ENCODE measurements around the gene SLC6A3.
"Not testable (repeated sequence)": the region's sequence is repeated elsewhere in the genome, so short reads cannot be mapped to it uniquely, and the experiment has no call there.

The SLC6A3 gene

DNA sequence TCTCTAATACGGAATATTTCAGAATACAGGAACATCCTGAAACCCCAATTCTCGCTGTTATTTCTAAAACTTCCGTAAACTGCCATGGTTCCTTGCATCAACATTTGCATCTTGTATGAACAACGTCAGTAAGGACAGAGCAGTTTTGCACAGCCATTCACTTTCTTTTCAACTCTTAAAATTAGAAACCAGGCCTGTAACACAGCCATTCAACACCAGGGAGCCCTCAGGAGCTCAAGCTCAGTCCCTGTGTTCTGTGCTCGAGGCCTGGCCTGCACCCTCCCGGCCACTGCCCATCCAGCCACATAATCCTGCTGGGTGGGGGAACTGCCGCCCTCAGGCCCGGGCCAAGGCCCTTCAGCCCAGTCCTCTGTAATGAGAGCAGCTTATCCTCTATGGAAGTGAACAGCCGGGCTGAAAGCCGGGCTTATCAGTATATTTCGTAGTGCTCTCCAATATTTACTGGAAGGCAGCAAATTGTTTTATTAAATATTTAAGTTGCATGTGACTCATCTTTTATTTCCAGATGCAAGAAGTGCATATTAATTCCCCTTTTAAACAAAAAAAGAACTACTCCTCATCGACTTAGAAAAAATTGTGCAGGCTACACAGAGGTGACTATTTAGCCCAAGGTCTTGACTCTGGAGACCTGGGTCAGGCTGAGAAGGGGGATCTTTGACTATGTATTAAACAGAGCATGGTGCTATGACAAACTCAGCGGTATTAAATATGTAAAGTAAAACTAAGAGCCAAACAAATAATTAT, 33.2 kb upstream of the SLC6A3 start:
- DNase-seq (ENCODE audit: low read depth in 1 of 2, low spot score in 1 of 2), result no peak

DNA sequence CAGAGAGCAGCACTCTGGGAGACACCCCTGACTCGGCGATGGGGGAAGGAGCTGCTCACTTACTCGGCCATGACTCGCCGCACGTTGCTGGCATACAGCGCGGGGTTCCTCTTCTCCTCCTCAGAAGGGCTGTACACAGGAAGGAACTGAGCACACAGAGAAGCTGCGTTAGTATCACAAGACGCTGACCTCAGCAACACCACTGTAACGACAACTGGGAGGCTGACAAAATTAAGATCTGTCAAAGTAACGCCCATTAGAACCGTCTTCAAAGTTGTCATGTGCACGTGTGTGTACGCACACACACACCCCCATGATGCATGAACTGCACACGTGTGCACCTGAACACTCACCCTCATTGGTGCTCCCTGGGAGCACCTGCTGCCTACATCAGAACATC, 32.1 kb upstream of the SLC6A3 start:
- no peak for DNase-seq (ENCODE audit: low read depth in 1 of 2, low spot score in 1 of 2)

DNA sequence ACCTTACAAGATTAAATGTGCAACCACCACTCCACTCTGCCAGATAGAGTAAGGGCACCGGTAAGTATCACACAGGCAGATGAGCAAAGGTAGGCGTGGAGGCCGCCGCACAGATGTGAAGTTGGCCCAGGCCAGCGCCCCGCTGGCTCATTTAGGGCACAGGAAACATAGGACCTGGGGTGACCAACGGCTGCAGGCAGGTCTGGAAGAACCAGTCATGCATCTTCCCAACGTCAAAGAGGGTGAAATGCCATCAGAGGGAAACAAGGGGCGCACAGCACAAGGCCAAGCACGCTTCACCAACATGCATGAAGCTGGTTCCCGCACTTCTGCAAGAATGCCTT, 31.7 kb upstream of the SLC6A3 start:
- no peak for DNase-seq (ENCODE audit: low read depth in 1 of 2, low spot score in 1 of 2)

DNA sequence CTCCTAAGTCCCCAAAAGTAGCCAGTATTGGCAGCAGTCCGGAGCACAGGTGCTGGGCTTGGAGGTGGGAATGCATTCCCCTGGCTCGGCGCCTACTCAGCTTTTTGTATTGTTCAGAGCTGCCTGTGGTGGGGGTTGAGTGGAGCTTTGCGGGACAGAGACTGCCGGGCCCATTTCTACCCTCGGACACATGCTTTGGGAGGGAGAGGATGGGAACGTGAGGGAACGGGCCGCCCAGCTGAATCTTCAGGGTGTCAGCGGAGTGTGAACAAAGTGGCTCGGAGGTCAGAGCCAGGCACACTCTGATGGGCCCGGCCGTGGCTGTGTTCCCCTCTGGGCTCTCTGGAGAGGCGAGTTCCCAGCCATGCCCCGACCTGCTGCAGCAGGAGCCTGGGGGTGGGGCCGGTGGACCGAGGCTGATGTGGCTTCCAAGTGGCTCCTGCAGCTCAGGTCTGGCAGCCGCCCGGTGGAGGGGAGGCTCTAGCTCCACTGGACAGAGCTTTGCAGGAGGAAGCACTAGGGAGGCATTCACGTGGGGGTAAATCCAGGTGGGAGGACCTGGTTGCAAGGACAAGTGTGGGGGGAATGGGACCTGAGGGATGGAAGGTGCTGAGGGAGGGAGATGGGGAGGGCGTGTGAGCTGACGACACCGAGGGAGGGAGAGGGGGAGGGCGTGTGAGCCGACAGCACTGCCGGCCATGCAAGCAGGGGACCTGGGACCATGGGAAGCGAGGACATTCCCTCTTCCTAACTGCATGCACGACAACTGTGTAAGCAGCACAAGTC, 31.1 kb upstream of the SLC6A3 start:
- no peak for DNase-seq (ENCODE audit: low read depth in 1 of 2, low spot score in 1 of 2)

DNA sequence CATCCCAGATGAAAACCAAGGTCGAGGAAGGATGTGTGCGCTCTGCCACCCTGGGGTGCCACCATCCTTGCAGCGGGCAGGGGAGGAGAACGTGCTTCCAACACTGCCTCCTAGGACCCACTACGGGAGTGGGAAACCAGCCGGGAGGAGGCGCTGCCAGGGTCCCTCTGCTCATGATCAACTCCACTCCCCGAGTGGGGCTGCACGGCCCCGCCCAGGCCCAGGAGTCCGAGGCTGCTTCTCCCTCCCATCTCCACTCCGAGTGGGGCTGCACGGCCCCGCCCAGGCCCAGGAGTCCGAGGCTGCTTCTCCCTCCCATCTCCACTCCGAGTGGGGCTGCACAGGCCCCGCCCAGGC, 30.3 kb upstream of the SLC6A3 start:
- not testable (repeated sequence) for DNase-seq (ENCODE audit: low read depth in 1 of 2, low spot score in 1 of 2)

DNA sequence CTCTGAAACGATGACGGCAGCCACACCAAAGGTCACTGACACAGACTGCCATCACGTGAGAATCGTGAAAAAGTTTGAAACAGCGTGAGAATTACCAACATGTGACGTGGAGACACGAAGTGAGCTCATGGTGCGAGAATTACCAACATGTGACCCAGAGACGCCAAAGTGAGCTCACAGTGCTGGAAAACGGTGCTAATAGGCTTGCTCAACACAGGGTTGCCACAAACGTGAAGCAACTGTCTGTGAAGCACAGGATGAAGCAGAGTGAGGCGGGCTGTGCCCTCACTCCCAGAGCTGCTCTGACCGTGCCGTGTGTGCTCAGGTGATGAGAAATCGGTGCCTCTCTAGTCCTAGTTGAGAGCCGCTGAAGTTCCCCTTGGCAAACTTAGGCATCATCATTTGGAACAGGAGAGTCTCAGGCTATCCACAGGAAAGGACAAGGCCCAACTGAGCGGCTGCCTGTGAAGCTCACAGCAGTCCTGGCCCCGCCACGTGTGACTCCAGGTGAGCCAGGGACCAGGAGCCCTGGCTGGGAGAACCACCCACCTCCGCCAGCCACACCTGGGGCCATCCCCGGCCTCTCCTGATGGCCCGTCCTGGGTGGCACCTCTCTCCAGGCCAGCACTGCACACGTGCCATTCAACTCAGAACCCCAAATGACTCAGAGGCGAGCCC, 29.8 kb upstream of the SLC6A3 start:
- no peak for DNase-seq (ENCODE audit: low read depth in 1 of 2, low spot score in 1 of 2)

DNA sequence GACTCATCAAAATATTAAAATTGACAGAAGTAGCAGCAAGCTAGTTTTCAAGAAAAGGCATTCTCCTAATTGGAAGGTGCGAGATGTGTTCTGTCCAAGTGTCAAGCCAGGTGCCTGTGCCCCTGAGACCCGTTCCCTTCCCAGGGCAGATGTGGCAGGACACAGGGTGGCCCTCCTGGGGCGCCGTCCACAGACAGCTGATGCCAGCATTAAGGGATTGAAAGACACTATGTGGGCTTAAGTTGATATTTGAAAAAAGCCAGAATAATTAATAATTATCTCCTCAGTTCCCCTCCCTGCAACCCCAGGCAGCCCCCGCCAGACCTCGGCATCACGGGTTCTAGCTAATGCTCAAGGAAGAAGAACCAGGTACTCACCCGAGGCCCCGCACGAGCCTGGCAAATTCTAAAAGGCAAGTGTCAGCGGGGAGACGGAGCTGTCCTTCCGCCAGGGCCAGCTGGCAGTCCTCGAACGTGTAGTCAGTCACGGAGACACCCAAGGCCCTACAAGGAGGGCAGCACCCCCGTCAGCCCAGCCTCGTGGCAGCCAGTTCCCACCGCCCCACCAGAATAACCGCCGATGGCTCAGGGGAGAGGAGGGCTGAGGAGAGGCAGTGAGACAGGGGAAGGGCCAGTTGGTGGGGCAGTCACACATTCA, 29.1 kb upstream of the SLC6A3 start:
- DNase-seq (ENCODE audit: low read depth in 1 of 2, low spot score in 1 of 2), result no peak

DNA sequence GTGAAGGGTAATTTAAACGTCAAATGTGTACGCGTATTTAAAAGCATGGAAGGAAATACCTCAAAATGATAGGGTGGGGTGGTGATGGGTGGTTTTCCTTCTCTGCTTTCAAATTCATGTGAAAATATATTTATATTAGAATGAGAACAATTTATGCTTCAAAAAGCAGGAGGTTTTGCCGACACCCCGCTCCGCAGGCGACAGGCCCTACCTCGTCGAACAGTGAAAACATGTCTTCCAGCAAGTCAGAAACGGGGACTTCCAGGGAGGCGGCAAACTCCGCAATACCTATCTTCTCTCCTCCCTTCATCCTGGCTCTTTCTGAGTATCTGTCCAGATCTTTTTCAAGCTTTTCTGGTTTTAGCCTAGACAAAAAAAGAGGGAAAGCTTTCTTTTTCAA, 28.5 kb upstream of the SLC6A3 start:
- DNase-seq (ENCODE audit: low read depth in 1 of 2, low spot score in 1 of 2), result no peak

DNA sequence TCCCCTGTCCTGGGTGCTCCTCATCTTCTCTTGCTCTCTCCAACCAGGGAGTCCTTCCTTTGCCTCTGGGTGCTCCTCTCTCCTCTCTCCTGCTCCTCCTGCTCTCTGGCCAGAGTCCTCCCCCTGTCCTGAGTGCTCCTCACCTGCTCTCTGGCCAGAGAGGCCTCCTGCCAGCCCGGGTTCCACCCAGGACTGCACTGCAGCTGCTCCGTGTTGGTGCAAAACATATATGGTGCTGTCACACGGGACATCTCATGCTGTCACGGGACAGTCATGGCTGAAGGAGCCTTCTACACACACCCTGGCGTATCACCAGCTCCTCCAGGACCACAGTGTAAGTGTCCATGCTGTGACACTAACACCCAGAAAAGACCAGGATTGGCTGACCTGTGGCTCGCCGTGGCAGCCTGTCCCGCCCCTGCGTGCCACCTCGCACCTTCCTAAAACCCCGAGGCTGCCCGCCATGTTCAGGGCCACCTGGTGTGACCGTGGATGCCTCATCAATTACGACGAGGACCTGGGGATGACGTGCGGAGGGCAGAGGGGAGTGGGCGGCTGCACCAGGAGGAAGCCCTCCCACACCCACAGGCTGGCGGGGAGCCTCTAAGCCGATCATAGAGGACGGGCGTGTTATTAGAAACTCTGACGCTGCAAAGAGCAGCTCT, 27.9 kb upstream of the SLC6A3 start:
- no peak for DNase-seq (ENCODE audit: low read depth in 1 of 2, low spot score in 1 of 2)

DNA sequence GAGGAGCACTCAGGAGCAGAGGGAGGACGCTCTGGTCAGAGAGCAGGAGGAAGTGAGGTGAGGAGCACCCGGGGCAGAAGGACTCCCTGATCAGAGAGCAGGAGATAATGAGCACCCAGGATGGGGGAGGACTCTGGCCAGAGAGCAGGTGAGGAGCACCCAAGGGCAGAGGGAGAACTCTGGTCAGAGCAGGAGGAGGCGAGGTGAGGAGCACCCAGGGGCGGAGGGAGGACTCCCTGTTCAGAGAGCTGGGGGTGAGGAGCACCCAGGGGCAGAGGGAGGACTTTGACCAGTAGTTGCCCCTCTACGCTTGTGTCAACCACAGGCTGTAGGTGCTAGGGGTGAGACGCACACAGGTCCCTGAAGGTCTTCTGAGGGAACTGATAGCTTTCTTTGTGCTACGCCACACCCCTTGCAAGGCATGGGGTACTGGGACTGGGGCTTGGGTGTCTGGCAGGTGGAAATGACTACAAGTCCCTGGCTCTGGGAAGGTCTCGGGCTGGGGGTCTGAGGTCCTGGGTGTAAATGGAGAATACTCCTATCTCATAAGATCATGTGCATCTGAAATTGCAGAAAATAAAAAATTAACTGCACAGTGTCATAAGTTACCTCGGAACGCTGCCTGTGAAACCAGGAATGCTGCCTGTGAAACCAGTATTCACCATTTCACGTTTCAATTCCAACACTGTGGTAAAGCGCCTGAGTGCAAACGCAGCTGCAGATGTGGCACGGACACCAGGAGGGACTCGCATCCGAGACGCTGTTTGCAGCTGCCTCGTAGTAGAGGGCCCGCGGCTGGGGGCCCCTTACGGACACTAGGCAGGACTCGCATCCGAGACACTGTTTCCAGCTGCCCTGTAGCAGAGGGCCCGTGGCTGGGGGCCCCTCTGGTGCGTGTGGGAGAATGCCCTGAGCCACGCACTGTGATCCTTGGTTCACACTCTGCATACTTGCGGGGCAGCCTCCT, 27.0 kb upstream of the SLC6A3 start:
- no peak for DNase-seq (ENCODE audit: low read depth in 1 of 2, low spot score in 1 of 2)

DNA sequence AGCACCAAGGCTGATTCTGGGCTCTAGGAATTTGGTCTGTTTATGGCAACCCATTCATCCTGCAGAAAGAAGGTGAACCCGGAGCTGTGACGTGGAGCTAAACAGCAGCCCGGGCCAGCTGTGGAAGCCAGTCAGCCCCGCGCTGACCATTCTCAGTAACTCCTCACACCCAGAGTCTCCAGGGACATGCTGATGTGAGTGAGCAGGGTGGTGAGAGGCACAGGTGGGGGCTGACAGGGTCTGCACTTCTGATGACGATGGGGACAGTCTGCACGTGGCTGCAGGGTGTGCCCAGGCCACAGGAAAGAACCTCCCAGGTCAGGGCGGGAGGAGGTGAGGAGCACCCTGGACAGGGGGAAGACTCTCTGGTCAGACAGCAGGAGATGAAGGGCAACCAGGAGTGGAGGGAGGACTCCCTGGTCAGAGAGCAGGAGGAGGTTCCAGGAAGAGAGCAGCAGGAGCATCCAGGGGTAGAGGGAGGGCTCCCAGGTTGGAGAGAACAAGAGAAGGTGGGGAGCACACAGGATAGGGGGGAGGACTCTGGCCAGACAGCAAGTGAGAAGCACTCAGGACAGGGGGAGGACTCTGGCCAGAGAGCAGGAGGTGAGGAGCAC, 26.1 kb upstream of the SLC6A3 start:
- DNase-seq (ENCODE audit: low read depth in 1 of 2, low spot score in 1 of 2), result no peak

DNA sequence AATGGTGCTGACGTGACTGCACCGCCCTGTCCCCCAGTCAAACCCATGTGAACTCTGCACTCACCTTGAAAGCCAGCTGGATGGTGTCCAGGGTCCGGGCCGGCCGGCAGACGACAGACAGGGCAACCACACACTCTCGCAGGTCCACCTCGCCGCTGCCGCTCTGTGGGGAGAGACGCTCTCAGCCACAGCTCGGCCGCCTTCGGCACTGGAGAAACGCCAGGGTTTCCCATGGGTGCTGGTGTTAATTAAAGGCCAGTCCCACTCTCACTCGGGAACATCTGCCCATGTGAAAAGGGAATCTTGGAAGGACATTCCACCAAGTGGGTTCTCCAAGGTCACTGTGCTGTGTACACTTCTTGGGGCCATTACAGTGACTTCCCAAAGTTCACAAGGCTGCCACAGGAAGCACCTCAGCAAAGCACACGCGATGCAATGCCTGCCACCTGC, 25.5 kb upstream of the SLC6A3 start:
- DNase-seq (ENCODE audit: low read depth in 1 of 2, low spot score in 1 of 2), result no peak

DNA sequence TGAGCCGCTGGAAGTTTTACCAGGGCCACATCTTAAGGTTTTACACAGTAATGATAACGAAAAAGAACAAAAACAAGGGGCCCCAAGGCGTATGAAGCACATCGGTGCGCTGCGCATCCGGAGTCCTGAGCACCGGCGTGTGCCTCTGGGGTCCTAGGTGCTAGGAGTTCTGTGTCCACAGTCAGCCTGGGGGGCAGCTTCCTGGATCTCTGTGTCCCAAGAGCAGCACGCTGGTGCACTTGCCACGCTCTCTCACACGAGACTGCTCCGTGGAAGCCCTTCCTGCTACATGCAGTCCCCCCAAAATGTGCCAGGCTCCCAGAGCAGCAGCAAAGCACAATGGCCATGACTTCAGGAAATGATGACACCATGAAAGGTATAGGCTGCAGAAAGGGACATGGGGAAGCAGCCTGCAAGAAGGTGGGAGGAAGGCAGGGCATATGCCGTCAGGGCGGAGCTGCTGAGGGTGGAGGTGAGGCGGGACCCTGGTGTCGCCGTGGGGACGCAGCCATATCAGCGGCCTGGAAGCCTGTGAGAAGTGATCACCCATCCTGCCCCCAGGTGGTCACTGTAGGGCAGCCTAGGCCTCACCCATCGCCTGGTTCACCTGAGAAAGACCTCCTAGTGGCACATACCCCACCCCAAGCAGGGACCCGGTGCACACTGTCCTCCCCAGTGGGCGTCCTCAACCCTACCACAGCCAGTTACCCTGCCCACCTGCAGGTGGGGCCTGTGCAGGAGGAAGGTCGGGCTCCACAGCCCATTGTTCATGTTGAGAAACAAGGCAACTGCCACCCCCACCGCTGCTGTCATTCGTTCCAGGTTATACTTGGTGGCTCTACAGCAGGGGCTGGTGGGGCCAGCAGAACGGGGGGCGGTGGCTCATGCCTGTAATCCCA, 23.6 kb upstream of the SLC6A3 start:
- DNase-seq (ENCODE audit: low read depth in 1 of 2, low spot score in 1 of 2), result no peak

DNA sequence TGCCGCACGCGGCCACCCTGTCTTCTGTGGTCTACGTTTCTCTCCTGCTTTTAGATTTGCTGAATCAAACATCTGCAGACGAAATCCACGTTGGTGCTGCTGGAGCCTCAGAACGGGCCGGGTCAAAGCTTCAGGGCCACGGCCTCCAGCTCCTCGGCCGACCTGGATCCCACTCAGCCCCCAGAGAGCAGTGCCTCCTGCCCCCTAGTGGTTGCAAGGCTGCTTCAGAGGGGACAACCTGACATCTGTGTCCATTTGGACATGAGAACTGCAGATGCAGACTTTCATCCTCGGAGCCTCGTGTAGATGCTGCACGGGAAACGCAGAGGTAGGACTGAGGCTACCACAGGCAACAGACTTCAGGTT, 23.0 kb upstream of the SLC6A3 start:
- DNase-seq (ENCODE audit: low read depth in 1 of 2, low spot score in 1 of 2), result no peak

DNA sequence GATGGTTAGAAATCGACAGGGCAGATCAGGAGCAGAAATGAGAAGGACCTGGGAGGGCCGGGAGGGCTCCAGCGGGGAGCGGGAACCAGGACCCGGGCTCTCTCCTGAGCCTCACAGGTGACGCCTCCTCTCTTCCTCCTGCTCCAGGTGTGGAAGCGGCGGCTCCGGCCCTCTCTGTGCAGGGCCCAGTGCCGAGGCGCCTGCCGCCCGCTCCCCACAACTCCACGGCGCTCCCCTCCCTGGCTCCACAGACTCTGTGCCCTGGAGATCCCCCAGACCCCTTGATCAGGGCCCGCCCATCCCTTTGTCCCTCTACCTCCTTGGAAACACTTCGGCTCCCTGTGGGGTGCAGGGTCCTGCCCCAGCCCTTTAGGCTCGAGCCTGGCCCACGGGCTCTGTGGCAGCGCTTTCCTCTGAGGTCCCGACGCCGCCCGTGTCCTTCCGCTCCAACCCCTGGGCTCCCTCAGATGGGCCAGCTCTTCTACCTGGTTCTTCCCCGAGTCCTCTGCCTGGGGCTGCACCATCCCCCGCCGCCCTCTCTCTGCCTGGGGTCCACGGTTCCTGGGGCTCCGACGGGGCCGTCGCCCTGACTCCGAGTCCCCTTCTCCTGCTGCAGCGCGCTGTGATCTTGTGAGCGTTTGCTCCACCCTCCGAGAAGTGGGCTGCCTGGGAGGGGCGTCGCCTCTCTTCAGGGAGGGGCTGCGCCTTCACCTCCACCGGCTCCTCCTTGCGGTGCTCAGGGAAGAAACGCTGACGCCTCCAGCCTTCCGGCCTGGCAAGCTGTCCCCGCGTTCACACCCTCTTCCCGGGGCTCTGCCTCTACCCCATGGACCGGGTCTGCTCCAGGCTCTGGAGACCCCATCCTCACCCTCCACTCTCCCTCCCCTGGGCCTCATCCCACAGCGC, 22.4 kb upstream of the SLC6A3 start:
- DNase-seq (ENCODE audit: low read depth in 1 of 2, low spot score in 1 of 2), result no peak

DNA sequence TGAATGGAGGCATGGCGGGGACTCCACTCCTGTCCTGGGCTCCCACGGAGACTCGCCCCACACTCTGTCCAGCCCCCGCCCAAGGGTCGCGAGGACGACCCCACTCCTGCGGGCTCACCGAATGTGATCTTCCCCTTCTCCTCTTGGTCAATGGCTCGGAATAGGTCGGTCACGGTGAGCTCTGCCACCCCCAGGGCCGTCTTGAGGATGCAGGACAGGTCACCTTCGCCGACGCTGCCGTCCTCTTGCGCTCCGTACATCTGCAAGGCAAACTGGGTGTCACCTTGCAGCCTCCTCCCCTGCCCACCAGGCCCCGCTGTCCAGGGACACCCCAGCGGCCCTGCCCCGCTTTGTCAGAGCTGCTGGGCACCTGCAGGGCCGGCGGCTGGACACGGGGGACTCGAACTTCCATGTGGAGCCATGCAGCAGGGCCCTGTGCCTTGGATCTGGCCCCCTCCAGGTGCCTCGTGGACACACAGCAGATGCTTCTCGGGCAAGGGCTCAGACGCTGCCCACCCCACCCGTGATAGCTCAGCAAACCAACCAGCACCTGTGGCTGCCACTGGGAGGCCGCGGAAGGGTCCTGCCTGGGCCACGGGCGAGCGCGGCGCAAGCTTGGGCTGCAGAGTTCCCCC, 21.5 kb upstream of the SLC6A3 start:
- no peak for DNase-seq (ENCODE audit: low read depth in 1 of 2, low spot score in 1 of 2)

DNA sequence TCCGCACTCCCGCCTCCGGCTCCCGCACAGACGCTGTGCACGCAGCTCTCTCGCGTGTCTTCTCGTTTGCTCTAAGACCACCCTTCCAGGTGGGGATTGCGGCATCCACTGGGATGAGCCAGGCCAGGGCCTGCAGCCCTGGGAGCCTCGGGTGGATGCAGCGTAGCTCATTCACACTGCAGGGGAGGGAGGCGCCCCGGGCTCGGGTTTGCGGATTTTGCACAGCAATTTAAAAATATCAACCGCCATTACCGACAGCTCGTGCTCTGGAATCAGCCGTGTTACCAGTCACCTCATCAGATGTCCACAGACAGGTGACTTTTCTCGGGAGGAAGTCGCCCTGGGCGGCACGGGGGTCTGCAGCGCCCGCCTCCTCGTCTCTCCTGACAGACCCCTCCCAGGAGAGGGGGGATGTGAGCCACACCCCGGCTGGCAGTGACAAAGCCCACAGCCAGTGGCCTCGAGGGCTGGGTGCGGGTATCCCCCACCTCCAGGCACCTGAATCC, 20.8 kb upstream of the SLC6A3 start:
- DNase-seq (ENCODE audit: low read depth in 1 of 2, low spot score in 1 of 2), result no peak
